Liver (tissue), 9 donors: ENCODE results near the gene PPIP5K1. TPM values are rescaled to one million over a fixed set of nuclear protein-coding genes. Genes with fewer than 3 reads are reported as not detected.
"Not testable (repeated sequence)": the region's sequence is repeated elsewhere in the genome, so short reads cannot be mapped to it uniquely, and the experiment has no call there.

Experiments used
- DNase-seq: peaks from one replicate; pipeline ENCODE4 v3.0.0-alpha.2; 2017; ENCODE audit warnings: low spot score
- H3K27ac ChIP-seq, 2 donors: one replicate each; pipeline ENCODE4 v1.7.0; 2013; ENCODE audit warnings: inconsistent platforms in 2 of 2, low read length in 2 of 2, control low read depth in 1 of 2, low read depth in 1 of 2, mild to moderate bottlenecking in 1 of 2
- H3K27me3 ChIP-seq, 4 donors: one replicate each; pipeline versions ENCODE4 v1.6.1 to v1.7.0; 2013; ENCODE audit warnings: low read length in 3 of 4, inconsistent platforms in 1 of 4, mild to moderate bottlenecking in 1 of 4, moderate library complexity in 1 of 4; ENCODE audit not compliant: control insufficient read depth in 4 of 4, insufficient read depth in 4 of 4
- H3K36me3 ChIP-seq, 4 donors: one replicate each; pipeline versions ENCODE4 v1.6.1 to v1.7.0; 2013; ENCODE audit warnings: low read length in 3 of 4, mild to moderate bottlenecking in 3 of 4, low read depth in 1 of 4, moderate library complexity in 1 of 4; ENCODE audit not compliant: control insufficient read depth in 4 of 4, insufficient read depth in 3 of 4
- H3K4me1 ChIP-seq, 4 donors: one replicate each; pipeline versions ENCODE4 v1.6.1 to v1.7.0; 2013; ENCODE audit warnings: low read length in 3 of 4, mild to moderate bottlenecking in 3 of 4, moderate library complexity in 1 of 4; ENCODE audit not compliant: control insufficient read depth in 4 of 4, insufficient read depth in 4 of 4
- H3K4me3 ChIP-seq, 3 donors: one replicate each; pipeline versions ENCODE4 v1.6.1 to v1.7.0; 2013; ENCODE audit warnings: low read length in 3 of 3, control low read depth in 1 of 3, low read depth in 1 of 3, mild to moderate bottlenecking in 1 of 3
- H3K9ac ChIP-seq, 2 donors: one replicate each; pipeline ENCODE4 v1.7.0; 2013; ENCODE audit warnings: low read length in 2 of 2, mild to moderate bottlenecking in 2 of 2, moderate library complexity in 2 of 2, control low read depth in 1 of 2, low read depth in 1 of 2
- H3K9me3 ChIP-seq, 4 donors: one replicate each; pipeline versions ENCODE4 v1.6.1 to v1.7.0; 2013; ENCODE audit warnings: low read length in 3 of 4; ENCODE audit not compliant: control insufficient read depth in 4 of 4
- WGBS: extraction: QIAGEN DNeasy Blood & Tissue Kit; methylation state at CpG from one replicate; pipeline ENCODE4 v1.1.7; 2013; 5-methylcytosine and 5-hydroxymethylcytosine counted together
- polyA plus RNA-seq, 2 donors: library from polyadenylated mRNA; stranded (reverse) in 1 of 2; unstranded in 1 of 2; fragments of 200-250 nt in 1 of 2; fragments of >200 nt in 1 of 2; fragmentation: Nextera tagmentation in 1 of 2; extraction: Ambion mirVana in 1 of 2; gene quantifications; one replicate each; pipeline versions ENCODE4 v1.2.1 to v1.2.3, GENCODE V29; 2013 to 2015
- total RNA-seq, 2 donors: library from RNA; depleted of rRNA; stranded (reverse); fragments of >200 nt; gene quantifications; one replicate each; pipeline ENCODE4 v1.2.3, GENCODE V29; 2014
- donor health status: healthy.
- donor health status: healthy.
- donor health status: healthy.
- donor health status: healthy.
- donor health status: healthy.

Gene PPIP5K1
- total and polyA plus RNA-seq, 4 donors, result 2.5 to 18.2 (median 8.7) TPM

DNA sequence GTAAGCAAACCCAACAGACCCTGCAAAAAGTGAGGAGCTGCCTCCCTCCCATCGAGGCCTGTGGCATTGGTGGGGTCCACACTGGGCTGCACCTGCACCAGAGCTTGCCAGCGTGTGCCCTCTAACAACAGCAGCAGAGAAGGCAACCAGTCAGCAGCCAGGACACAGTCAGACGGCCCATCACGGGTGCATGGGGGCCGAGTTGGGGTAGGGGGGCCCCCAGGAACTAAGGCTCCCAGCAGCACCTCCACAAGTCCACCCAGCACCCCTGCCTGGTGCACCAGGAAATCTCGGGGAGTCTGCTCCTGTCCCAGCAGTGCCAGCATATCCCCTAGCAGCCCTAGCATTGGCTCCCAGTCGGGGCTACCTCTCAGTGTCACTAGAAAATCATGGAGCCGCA lies 27.7 kb upstream of the PPIP5K1 start:
- not testable (repeated sequence) for H3K4me3 ChIP-seq, H3K36me3 ChIP-seq, H3K27ac ChIP-seq, DNase-seq, H3K9ac ChIP-seq, H3K9me3 ChIP-seq, H3K4me1 ChIP-seq, H3K27me3 ChIP-seq
- WGBS, result 80% methylated on average over 3 of the region's 8 CpGs

DNA sequence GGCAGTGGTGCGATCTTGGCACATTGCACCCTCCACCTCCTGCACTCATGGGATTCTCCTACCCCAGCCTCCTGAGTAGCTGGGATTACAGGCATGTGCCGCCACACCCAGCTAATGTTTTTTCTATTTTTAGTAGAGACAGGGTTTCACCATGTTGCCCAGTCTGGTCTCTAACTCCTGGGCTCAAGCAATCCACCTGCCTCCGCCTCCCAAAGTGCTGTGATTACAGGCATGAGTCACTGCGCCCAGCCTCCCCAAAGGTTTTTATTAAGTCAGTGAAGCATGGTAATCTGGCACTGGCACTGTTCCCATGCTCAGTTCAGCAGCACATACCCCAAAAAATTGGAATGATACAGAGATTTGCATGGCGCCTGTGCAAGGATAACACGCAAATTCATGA lies 12.2 kb upstream of the PPIP5K1 start:
- H3K27ac ChIP-seq, H3K4me1 ChIP-seq, H3K36me3 ChIP-seq, DNase-seq, H3K9ac ChIP-seq, H3K27me3 ChIP-seq, H3K4me3 ChIP-seq, H3K9me3 ChIP-seq: not testable (repeated sequence)
- WGBS, result 89% methylated on average over 6 of the region's 6 CpGs

DNA sequence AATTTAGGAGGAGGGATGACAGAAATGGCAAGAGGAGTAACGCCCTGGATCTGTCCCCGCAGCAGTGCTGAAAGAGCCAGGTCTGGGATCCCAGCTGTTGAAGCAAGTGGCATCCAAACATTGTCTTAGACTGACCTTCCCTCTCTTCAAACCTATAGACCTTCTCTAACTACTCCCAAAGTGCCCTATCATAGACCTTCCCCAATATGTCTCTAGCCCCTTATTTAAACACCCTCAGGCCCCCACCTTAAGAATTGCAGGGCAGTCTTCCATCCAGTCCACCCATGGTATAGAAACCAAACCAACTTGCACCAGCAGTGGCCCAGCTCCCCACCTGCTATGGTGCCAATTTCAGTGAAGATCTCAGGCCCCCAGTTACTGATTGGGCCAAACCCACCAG lies 10.2 kb upstream of the PPIP5K1 start:
- H3K9me3 ChIP-seq, H3K9ac ChIP-seq, H3K27ac ChIP-seq, H3K4me3 ChIP-seq, H3K4me1 ChIP-seq, DNase-seq, H3K27me3 ChIP-seq, H3K36me3 ChIP-seq: not testable (repeated sequence)
- WGBS, result no CpG with 5 or more reads among the region's 2 CpGs

DNA sequence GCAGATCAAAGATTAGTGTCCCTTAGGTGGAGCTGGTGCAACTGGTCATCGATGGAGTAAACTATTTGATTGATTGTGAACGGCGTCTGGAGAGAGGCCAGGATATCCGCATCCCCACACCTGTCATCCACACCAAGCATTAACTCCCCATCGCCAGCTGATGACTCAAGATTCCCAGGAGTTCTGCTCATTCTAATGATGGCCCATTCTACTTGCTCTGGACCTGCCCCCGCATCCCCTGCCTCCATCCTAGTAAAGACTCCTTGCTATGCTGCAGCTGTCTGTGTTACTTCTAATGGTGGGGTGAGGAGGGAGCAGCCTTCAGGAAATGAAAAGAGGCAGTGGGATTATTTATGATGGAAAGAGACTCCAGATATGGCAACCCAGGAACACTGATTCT lies 9.1 kb upstream of the PPIP5K1 start:
- not testable (repeated sequence) for DNase-seq, H3K9me3 ChIP-seq, H3K9ac ChIP-seq, H3K27me3 ChIP-seq, H3K36me3 ChIP-seq, H3K27ac ChIP-seq, H3K4me1 ChIP-seq, H3K4me3 ChIP-seq
- 85% methylated on average over 6 of the region's 6 CpGs for WGBS

DNA sequence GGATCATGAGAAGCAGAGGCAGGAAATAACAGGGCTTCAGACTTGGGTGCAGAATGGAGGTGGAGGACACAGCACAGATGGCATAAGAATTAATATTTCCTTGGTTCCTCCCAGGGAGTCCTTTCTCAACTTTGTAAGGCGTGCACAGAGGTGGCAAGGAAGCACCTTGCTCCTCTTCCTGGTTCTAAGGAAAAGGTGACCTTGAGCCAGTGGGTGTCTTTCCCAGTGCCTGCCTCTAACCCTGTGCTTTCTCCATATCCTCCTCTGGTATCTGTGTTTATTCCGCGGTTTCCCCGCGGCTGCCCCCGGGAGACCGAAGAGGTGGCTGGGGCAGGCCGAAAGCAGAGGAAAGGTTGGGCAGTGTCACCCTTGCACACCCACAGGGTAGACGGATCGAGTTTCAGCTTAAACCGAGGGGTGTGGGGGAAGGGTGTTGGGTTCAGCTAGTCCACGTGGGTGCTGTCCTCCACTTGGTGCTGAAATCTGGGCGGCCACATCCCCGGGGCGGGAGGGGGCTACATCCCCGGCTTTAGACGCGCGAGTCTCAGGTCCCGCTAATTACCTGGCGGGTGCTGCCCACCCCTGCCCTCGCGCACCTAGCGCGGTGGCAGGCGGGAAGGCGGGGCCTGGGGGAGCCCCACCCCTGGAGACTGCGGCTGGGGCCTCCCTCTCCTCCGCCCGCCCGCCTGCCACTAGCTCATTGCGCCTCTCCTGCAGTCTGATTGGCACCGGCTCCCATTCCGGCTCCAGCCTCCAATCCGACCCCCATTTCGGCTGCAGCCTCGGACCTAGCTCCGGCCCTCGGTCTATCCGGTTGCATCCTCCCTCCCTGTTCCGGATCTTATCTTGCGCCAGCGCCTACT lies 3.6 kb upstream of the PPIP5K1 start, which contains the start of gene CKMT1B:
Gene CKMT1B, plus strand, starts transcription at position 700 of the 863 bp plus-strand sequence. CDS start 192 bp downstream, outside the sequence.
- not testable (repeated sequence) for H3K27me3 ChIP-seq, H3K9ac ChIP-seq, H3K27ac ChIP-seq, H3K36me3 ChIP-seq, DNase-seq, H3K4me3 ChIP-seq, H3K4me1 ChIP-seq, H3K9me3 ChIP-seq
- no CpG with 5 or more reads among the region's 43 CpGs for WGBS

DNA sequence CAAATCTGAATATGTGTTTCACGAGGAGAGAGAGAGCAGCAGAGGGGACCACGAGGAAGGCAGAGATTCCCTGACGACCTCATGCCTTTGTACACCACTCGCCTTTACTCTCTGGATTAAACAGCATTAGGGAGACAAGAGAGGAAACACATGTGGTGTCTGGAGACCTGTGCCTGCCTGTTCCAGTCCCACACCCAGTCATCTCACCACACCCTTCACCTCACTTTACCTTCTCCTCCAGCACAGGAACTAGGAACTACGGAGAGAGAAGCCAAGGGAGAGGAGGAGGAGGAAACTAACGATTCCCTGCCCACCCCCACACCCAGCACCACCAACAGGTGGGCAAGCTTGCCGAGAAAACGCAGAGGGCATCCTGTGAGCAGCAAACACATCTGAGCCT lies 2.8 kb upstream of the PPIP5K1 start:
- 47% methylated on average over 4 of the region's 8 CpGs for WGBS
- H3K9ac ChIP-seq, DNase-seq, H3K27ac ChIP-seq, H3K4me1 ChIP-seq, H3K36me3 ChIP-seq, H3K4me3 ChIP-seq, H3K27me3 ChIP-seq, H3K9me3 ChIP-seq: not testable (repeated sequence)

DNA sequence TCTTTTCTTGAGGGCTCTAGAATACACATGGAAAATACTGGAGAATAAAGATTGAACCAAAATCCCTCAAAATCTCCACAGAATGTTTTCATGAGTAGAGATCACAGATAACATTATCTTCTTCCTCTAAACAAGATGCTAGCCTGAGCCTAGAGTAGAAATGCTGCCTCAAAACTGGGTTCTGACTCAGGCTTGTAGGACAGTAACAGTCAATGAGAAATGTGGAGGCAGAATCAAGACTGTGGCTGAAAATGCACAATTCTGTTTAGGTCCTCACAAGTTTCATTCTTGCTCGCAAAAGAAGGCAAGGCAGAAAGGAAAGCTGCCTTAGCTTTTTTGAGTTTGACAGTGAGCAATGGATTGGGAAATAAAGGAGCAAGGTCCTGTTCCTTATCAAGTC lies 15.4 kb downstream of the PPIP5K1 start:
- no CpG with 5 or more reads among the region's 1 CpG for WGBS
- not testable (repeated sequence) for H3K27ac ChIP-seq, H3K4me3 ChIP-seq, DNase-seq, H3K9ac ChIP-seq, H3K9me3 ChIP-seq, H3K36me3 ChIP-seq, H3K4me1 ChIP-seq, H3K27me3 ChIP-seq

DNA sequence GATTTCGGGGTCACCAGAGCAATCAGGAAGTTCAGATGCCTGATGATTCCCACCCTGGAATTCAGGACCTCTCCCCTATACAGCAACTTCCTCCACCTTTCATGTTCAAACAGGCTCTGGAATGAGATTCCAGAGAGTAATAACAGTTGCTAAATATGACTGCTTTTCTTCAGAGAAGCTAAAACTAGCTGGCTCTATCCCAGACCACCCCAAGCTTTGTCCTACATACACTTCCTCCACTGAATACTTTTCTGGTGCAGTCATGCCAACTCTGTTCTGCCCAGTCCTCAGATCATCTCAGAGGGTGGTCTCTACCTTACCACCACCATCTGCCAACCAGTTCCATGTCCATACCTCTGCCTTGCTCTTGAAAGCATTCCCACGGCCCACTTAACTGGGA lies 23.4 kb downstream of the PPIP5K1 start:
- not testable (repeated sequence) for DNase-seq, H3K4me3 ChIP-seq, H3K36me3 ChIP-seq, H3K27me3 ChIP-seq, H3K9ac ChIP-seq, H3K4me1 ChIP-seq, H3K27ac ChIP-seq, H3K9me3 ChIP-seq
- WGBS, result no CpG with 5 or more reads among the region's 2 CpGs
